ENCODE results near the gene NSL1. TPM values are rescaled to one million over a fixed set of nuclear protein-coding genes. Genes with fewer than 3 reads are reported as not detected.
"Not testable (repeated sequence)": the region's sequence is repeated elsewhere in the genome, so short reads cannot be mapped to it uniquely, and the experiment has no call there.

The NSL1 gene, protein sequence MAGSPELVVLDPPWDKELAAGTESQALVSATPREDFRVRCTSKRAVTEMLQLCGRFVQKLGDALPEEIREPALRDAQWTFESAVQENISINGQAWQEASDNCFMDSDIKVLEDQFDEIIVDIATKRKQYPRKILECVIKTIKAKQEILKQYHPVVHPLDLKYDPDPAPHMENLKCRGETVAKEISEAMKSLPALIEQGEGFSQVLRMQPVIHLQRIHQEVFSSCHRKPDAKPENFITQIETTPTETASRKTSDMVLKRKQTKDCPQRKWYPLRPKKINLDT
- 64.0 and 65.9 TPM in 2 replicates for total RNA-seq (2014; rRNA removed; shearing (Covaris generic); ENCODE audit: low replicate concordance)

DNA sequence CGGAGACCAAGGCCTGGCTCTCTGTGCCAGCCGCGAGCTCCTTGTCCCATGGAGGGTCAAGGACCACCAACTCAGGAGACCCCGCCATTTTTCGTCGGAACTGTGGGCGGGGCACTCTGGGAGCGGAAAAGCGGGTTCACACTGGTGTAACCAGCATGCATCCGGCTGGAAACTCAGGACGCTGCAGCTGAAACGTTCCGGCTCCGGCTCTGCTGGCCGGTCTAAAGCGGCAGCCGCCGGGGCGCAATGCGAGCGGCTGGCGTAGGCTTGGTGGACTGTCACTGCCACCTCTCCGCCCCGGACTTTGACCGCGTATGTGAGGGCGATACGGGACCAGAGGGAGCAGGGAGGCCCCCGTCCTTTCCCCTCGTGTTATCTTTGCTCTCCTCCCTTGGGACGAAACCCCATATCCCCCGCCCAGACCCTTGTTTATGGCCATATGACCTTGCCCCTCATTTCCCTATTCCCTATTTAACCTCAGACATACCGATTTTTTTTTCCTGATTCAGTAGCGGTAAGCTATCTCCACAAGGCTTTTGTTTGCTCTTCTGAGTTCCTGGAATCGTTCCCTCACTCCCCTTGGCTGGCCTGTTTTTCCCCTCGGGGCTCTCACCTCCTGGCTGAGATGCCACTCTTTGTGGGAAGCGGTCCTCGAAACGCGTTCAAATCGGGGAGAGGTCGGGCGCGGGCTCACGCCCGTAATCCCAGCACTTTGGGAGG is at the start of gene NSL1, which contains the start of gene TATDN3:
TSS of gene NSL1 (minus strand) at position 102 of the 720 bp plus-strand sequence. CDS start at position 88, 14 bp downstream.
TSS of gene TATDN3 (plus strand) at position 219 of the 720 bp plus-strand sequence. CDS start at position 247, 28 bp downstream.
- Histone ChIP-seq H3K4me2 (ENCODE audit: low read depth, low read length, poor library complexity, severe bottlenecking) (peak within 1 kb of the TSS; percentile 95), H3K9me3 (ENCODE audit: low read length) (no peaks in the 10 kb centered on the region), H3K36me3 (ENCODE audit: insufficient read depth, low read length) (peaks cover 12% of the 10 kb centered on the region; the same call in 1 of the 2 replicates), H3K4me3 (ENCODE audit: low read length) (peak within 1 kb of the TSS; percentile 83), H3K4me1 (ENCODE audit: low read length) (peaks cover 54% of the 10 kb centered on the region), H3K27me3 (ENCODE audit: low read length) (no peaks in the 10 kb centered on the region), H3K9ac (ENCODE audit: low read length) (peak within 1 kb of the TSS; percentile 86), H3K79me2 (ENCODE audit: low read length) (peaks cover 71% of the 10 kb centered on the region), H3K9me2 (replicated peaks; ENCODE audit: insufficient read depth, low read length) (no peaks in the 10 kb centered on the region), H3K27ac (ENCODE audit: low read length) (peak within 1 kb of the TSS; percentile 89), H4K20me1 (ENCODE audit: insufficient read depth, low read depth, low read length) (no peaks in the 10 kb centered on the region), H2AFZ (ENCODE audit: low read length) (peak within 1 kb of the TSS; percentile 73)
- peak; percentile 98 for DNase-seq

DNA sequence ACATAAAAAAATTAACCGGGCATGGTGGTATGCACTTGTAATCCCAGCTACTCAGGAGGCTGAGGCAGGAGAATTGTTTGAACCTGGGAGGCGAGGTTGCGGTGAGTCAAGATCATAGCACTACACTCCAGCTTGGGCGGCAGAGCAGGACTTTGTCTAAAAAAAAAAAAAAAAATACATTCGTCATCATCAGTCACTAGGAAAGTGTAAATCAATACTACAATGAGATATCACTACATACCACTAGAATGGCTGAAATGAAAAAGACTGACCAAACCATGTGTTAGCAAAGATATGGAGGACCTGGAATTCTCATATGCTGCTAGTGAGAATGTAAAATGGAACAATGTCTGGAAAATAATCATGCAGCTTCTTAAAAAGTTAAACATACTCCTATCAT is 46.6 kb upstream of the NSL1 start:
- no peak overlapping the region for H3K4me3 ChIP-seq (ENCODE audit: low read length)

DNA sequence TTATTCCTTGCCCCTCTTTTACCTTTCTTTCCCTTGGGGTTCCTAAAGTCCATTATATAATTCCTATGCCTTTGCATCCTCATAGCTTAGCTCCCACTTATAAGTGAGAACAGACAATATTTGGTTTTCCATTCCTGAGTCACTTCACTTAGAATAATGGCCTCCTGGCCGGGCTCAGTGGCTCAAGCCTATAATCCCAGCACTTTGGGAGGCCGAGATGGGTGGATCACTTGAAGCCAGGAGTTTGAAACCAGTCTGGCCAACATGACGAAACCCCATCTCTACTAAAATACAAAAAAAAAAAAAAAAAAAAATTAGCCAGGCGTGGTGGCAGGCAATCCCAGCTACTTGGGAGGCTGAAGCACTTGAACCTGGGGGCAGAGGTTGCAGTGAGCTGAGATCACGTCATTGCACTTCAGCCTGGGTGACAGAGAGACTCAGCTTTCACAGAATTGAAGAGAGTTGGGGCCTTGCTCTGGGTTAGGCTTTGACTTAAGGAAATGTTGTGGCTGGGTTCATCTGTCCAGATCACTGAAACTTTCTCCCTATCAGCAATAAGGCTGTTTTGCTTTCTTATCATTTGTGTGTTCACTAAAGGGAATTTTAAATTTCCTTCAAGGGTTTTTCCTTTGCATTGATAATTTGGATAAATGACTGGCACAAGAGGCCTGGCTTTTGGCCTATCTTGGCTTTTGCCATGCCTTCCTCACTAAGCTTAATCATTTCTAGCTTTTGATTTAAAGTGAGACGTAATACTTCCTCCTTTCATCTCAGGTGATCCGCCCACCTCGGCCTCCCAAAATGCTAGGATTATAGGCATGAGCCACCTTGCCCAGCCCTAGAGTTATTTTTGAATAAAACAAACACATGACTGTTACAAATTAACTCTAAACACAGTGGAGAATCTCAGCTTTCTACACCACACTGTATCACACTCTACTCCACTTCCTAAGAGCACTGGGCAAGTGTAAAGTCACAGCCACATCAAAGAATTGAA is 41.9 kb upstream of the NSL1 start:
- H2AFZ ChIP-seq (ENCODE audit: low read length) = peak overlapping the region; percentile 36; the same call in 1 of the 2 replicates
- H3K9me2 ChIP-seq (replicated peaks; ENCODE audit: insufficient read depth, low read length); H4K20me1 ChIP-seq (ENCODE audit: insufficient read depth, low read depth, low read length); H3K27me3 ChIP-seq (ENCODE audit: low read length); H3K36me3 ChIP-seq (ENCODE audit: insufficient read depth, low read length); H3K9me3 ChIP-seq (ENCODE audit: low read length); H3K27ac ChIP-seq (ENCODE audit: low read length); H3K4me3 ChIP-seq (ENCODE audit: low read length); H3K4me2 ChIP-seq (ENCODE audit: low read depth, low read length, poor library complexity, severe bottlenecking); H3K79me2 ChIP-seq (ENCODE audit: low read length); H3K4me1 ChIP-seq (ENCODE audit: low read length); DNase-seq; H3K9ac ChIP-seq (ENCODE audit: low read length): not testable (repeated sequence)

More for the DNA sequence above, 46.6 kb upstream of the NSL1 start:
- H2AFZ ChIP-seq (ENCODE audit: low read length) = no peak overlapping the region
- no peaks in the 10 kb centered on the region for H3K79me2 ChIP-seq (ENCODE audit: low read length)
- H3K4me2 ChIP-seq (ENCODE audit: low read depth, low read length, poor library complexity, severe bottlenecking) = no peak overlapping the region
- H3K27ac ChIP-seq (ENCODE audit: low read length) = no peak overlapping the region
- H3K9me3 ChIP-seq (ENCODE audit: low read length) = no peaks in the 10 kb centered on the region
- no peak for DNase-seq
- no peak overlapping the region for H3K9ac ChIP-seq (ENCODE audit: low read length)
- H3K36me3 ChIP-seq (ENCODE audit: insufficient read depth, low read length) = no peaks in the 10 kb centered on the region
- H3K9me2 ChIP-seq (replicated peaks; ENCODE audit: insufficient read depth, low read length) = no peaks in the 10 kb centered on the region
- no peaks in the 10 kb centered on the region for H4K20me1 ChIP-seq (ENCODE audit: insufficient read depth, low read depth, low read length)
- no peaks in the 10 kb centered on the region for H3K27me3 ChIP-seq (ENCODE audit: low read length)
- no peaks in the 10 kb centered on the region for H3K4me1 ChIP-seq (ENCODE audit: low read length)

DNA sequence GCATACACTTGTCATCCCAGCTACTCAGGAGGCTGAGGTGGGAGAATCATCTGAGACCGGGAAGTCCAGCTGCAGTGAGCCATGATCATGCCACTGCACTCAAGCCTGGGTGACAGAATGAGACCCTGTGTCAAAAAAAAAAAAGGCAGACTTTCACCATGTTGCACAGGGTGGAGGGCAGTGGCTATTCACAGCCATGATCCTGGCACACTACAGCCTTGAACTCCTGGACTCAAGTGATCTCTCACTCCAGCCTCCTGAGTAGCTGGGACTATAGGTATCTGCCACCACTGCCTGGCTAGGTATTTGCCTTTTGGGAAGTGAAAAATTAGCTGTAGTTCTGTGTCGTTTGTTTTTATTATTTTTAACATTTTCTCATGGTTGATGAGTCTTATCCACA is 36.8 kb upstream of the NSL1 start:
- Histone ChIP-seq H4K20me1 (ENCODE audit: insufficient read depth, low read depth, low read length) (no peaks in the 10 kb centered on the region), H3K36me3 (ENCODE audit: insufficient read depth, low read length) (no peaks in the 10 kb centered on the region), H3K4me1 (ENCODE audit: low read length) (peaks cover 6% of the 10 kb centered on the region), H3K27ac (ENCODE audit: low read length) (no peak overlapping the region), H3K4me3 (ENCODE audit: low read length) (no peak overlapping the region), H3K79me2 (ENCODE audit: low read length) (no peaks in the 10 kb centered on the region), H3K4me2 (ENCODE audit: low read depth, low read length, poor library complexity, severe bottlenecking) (no peak overlapping the region), H3K9me3 (ENCODE audit: low read length) (peaks cover 13% of the 10 kb centered on the region), H2AFZ (ENCODE audit: low read length) (no peak overlapping the region), H3K9me2 (replicated peaks; ENCODE audit: insufficient read depth, low read length) (no peaks in the 10 kb centered on the region), H3K9ac (ENCODE audit: low read length) (no peak overlapping the region), H3K27me3 (ENCODE audit: low read length) (no peaks in the 10 kb centered on the region)
- DNase-seq = no peak

DNA sequence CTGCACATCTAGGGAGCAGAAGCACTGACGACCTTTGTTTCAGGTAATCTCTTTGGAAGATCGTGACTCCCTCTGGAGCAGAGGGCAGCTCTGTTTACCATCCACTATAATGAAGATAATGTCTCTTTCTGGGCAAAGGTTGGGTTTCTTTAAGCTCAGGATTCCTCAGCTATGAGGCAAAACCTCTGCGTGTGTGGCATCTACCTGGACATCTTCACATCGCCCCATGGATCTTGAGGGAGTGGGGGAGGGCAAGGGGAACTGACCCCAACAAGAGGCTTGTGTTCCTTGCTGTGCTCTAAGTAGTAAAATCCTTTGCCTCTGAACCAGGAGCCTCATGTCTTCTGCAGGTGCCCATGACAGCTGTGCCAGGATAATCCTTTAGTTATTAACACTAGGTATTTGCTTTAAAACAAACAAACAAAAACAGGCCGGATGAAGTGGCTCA is 36.3 kb upstream of the NSL1 start:
- Histone ChIP-seq H3K9me3 (ENCODE audit: low read length) (peaks cover 13% of the 10 kb centered on the region), H3K4me1 (ENCODE audit: low read length) (peaks cover 6% of the 10 kb centered on the region), H3K27me3 (ENCODE audit: low read length) (no peaks in the 10 kb centered on the region), H3K9me2 (replicated peaks; ENCODE audit: insufficient read depth, low read length) (no peaks in the 10 kb centered on the region), H3K79me2 (ENCODE audit: low read length) (no peaks in the 10 kb centered on the region), H4K20me1 (ENCODE audit: insufficient read depth, low read depth, low read length) (no peaks in the 10 kb centered on the region), H3K4me3 (ENCODE audit: low read length) (no peak overlapping the region), H2AFZ (ENCODE audit: low read length) (no peak overlapping the region), H3K4me2 (ENCODE audit: low read depth, low read length, poor library complexity, severe bottlenecking) (no peak overlapping the region), H3K9ac (ENCODE audit: low read length) (no peak overlapping the region), H3K36me3 (ENCODE audit: insufficient read depth, low read length) (no peaks in the 10 kb centered on the region), H3K27ac (ENCODE audit: low read length) (no peak overlapping the region)
- DNase-seq = no peak

DNA sequence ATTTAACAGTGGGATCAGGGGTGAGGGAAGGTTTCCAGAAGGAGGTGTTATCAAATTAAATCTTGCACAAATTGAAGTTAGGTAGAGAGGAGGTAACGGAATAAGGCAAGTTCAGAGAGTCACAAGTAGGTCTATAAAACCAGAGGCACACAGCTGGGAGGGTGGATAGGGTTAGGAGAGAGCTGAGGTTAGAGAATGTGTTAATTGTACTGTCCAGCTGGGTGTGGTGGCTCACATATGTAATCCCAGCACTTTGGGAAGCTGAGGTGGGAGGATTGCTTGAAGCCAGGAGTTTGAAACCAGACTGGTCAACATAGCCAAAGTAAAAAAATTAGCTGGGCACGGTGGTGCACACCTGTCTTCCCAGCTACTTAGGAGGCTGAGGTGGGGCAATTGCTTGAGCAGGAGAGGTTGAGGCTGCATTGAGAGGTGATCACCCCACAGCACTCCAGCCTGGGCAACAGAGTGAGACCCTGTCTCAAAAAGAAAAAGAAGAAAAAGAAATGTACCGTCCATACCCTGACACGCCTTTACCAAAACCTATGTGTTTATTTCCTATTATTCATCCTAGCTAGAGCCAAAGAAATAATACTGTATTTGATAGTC is 35.7 kb upstream of the NSL1 start:
- no peaks in the 10 kb centered on the region for H3K27me3 ChIP-seq (ENCODE audit: low read length)
- H3K79me2 ChIP-seq (ENCODE audit: low read length) = no peaks in the 10 kb centered on the region
- no peak overlapping the region for H3K4me2 ChIP-seq (ENCODE audit: low read depth, low read length, poor library complexity, severe bottlenecking)
- H3K4me1 ChIP-seq (ENCODE audit: low read length) = peaks cover 6% of the 10 kb centered on the region
- H2AFZ ChIP-seq (ENCODE audit: low read length) = no peak overlapping the region
- H3K9me2 ChIP-seq (replicated peaks; ENCODE audit: insufficient read depth, low read length) = no peaks in the 10 kb centered on the region
- no peak overlapping the region for H3K27ac ChIP-seq (ENCODE audit: low read length)
- H3K9ac ChIP-seq (ENCODE audit: low read length) = no peak overlapping the region
- no peaks in the 10 kb centered on the region for H3K36me3 ChIP-seq (ENCODE audit: insufficient read depth, low read length)
- no peak overlapping the region for H3K4me3 ChIP-seq (ENCODE audit: low read length)
- H4K20me1 ChIP-seq (ENCODE audit: insufficient read depth, low read depth, low read length) = no peaks in the 10 kb centered on the region
- no peak for DNase-seq
- H3K9me3 ChIP-seq (ENCODE audit: low read length) = peaks cover 13% of the 10 kb centered on the region

DNA sequence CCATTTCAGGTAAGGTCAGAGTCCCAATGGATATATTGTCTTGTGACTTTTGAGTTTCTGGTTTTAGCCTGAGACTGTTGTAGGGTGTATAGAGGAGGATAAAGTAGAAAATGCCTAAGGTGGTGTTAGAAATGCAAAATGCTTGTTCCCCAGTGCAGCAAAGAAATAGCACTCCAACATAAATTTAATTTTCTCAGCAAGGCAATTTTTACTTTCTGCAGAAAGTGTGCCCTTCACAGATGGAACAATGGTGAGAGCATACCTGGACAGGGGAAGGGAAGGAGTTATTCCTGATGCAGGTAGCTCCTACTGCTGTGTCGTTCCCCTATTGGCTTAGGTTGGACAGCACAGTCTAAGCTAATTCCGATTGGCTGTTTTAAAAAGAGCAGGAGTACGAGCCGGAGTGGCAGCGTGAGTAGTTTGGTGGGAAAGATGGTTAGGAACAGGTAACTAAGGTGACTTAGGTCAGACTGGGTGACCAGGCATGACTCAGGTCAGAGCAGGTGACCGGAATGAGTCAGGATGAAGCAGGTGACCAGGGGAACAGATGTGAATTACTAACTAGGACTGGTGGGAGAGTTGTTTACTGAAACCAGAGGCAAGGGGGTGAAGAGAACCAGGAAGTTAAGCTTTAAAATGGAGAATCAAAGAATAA is 34.3 kb upstream of the NSL1 start:
- peaks cover 13% of the 10 kb centered on the region for H3K9me3 ChIP-seq (ENCODE audit: low read length)
- H3K4me3 ChIP-seq (ENCODE audit: low read length) = no peak overlapping the region
- no peak for DNase-seq
- H3K9ac ChIP-seq (ENCODE audit: low read length) = no peak overlapping the region
- no peak overlapping the region for H2AFZ ChIP-seq (ENCODE audit: low read length)
- H4K20me1 ChIP-seq (ENCODE audit: insufficient read depth, low read depth, low read length) = no peaks in the 10 kb centered on the region
- H3K4me2 ChIP-seq (ENCODE audit: low read depth, low read length, poor library complexity, severe bottlenecking) = no peak overlapping the region
- no peaks in the 10 kb centered on the region for H3K4me1 ChIP-seq (ENCODE audit: low read length)
- H3K27ac ChIP-seq (ENCODE audit: low read length) = no peak overlapping the region
- no peaks in the 10 kb centered on the region for H3K36me3 ChIP-seq (ENCODE audit: insufficient read depth, low read length)
- H3K27me3 ChIP-seq (ENCODE audit: low read length) = no peaks in the 10 kb centered on the region
- no peaks in the 10 kb centered on the region for H3K9me2 ChIP-seq (replicated peaks; ENCODE audit: insufficient read depth, low read length)
- H3K79me2 ChIP-seq (ENCODE audit: low read length) = no peaks in the 10 kb centered on the region

Measured in Karpas-422 (cell line).